ENCODE results near the gene TBX20. TPM values are rescaled to one million over a fixed set of nuclear protein-coding genes. Genes with fewer than 3 reads are reported as not detected.
"Not testable (repeated sequence)": the region's sequence is repeated elsewhere in the genome, so short reads cannot be mapped to it uniquely, and the experiment has no call there.

TBX20 gene
- total RNA-seq, 3 donors from 2014 or later (not counting 1 experiment from before 2014, with no cell fraction given): not detected

GRCh38 chr7:35216033-35216432 is 37.9 kb downstream of the TBX20 start:
- DNase-seq; H3K36me3 Mint-ChIP-seq; H3K4me3 ChIP-seq (ENCODE audit: low read length); ATAC-seq; H3K27ac Mint-ChIP-seq; H3K9me3 ChIP-seq (ENCODE audit: control insufficient read depth, insufficient read depth, low read length); H3K4me3 Mint-ChIP-seq; H3K9me3 Mint-ChIP-seq; H3K27me3 ChIP-seq (ENCODE audit: control insufficient read depth, insufficient read depth, low read length); intact Hi-C loops (cut with micrococcal nuclease); H3K36me3 ChIP-seq (ENCODE audit: control insufficient read depth, insufficient read depth, low read length); H3K4me1 Mint-ChIP-seq; H3K4me1 ChIP-seq (ENCODE audit: control insufficient read depth, insufficient read depth, low read length); H3K27ac ChIP-seq (ENCODE audit: low read length): not testable (repeated sequence)
- 71% methylated on average over 2 of the region's 3 CpGs for WGBS (ENCODE audit: insufficient coverage)
- peaks cover 12 to 35% of the 10 kb centered on the region in 2 donors for H3K27me3 Mint-ChIP-seq (ENCODE audit: low read depth in 2 of 2)

- DNase-seq; H3K4me3 ChIP-seq (ENCODE audit: low read length); H3K4me3 Mint-ChIP-seq; H3K27ac Mint-ChIP-seq; H3K36me3 Mint-ChIP-seq; ATAC-seq; H3K9me3 Mint-ChIP-seq; H3K4me1 Mint-ChIP-seq; H3K4me1 ChIP-seq (ENCODE audit: control insufficient read depth, insufficient read depth, low read length); H3K36me3 ChIP-seq (ENCODE audit: control insufficient read depth, insufficient read depth, low read length); H3K9me3 ChIP-seq (ENCODE audit: control insufficient read depth, insufficient read depth, low read length); H3K27ac ChIP-seq (ENCODE audit: low read length); intact Hi-C loops (cut with micrococcal nuclease); H3K27me3 ChIP-seq (ENCODE audit: control insufficient read depth, insufficient read depth, low read length): not testable (repeated sequence)
- no CpG with 5 or more reads among the region's 3 CpGs for WGBS (ENCODE audit: insufficient coverage)
- H3K27me3 Mint-ChIP-seq (ENCODE audit: low read depth in 2 of 2): peaks cover 11 to 26% of the 10 kb centered on the region in 2 donors
These were observed 38.8 kb downstream of the TBX20 start for GRCh38 chr7:35215063-35215462.

GRCh38 chr7:35206924-35207323 is 47.0 kb downstream of the TBX20 start:
- intact Hi-C loops (cut with micrococcal nuclease); H3K9me3 ChIP-seq (ENCODE audit: control insufficient read depth, insufficient read depth, low read length); H3K36me3 Mint-ChIP-seq; H3K4me1 ChIP-seq (ENCODE audit: control insufficient read depth, insufficient read depth, low read length); H3K27ac Mint-ChIP-seq; H3K27ac ChIP-seq (ENCODE audit: low read length); H3K27me3 Mint-ChIP-seq (ENCODE audit: low read depth in 2 of 2); H3K4me1 Mint-ChIP-seq; ATAC-seq; H3K36me3 ChIP-seq (ENCODE audit: control insufficient read depth, insufficient read depth, low read length); DNase-seq; H3K4me3 Mint-ChIP-seq; H3K4me3 ChIP-seq (ENCODE audit: low read length); H3K27me3 ChIP-seq (ENCODE audit: control insufficient read depth, insufficient read depth, low read length); H3K9me3 Mint-ChIP-seq: not testable (repeated sequence)

- WGBS (ENCODE audit: insufficient coverage): no CpG with 5 or more reads among the region's 1 CpG
- H3K36me3 Mint-ChIP-seq; intact Hi-C loops (cut with micrococcal nuclease); DNase-seq; H3K27ac ChIP-seq (ENCODE audit: low read length); ATAC-seq; H3K27me3 ChIP-seq (ENCODE audit: control insufficient read depth, insufficient read depth, low read length); H3K4me1 Mint-ChIP-seq; H3K36me3 ChIP-seq (ENCODE audit: control insufficient read depth, insufficient read depth, low read length); H3K4me1 ChIP-seq (ENCODE audit: control insufficient read depth, insufficient read depth, low read length); H3K4me3 ChIP-seq (ENCODE audit: low read length); H3K27ac Mint-ChIP-seq; H3K4me3 Mint-ChIP-seq; H3K9me3 ChIP-seq (ENCODE audit: control insufficient read depth, insufficient read depth, low read length); H3K9me3 Mint-ChIP-seq; H3K27me3 Mint-ChIP-seq (ENCODE audit: low read depth in 2 of 2): not testable (repeated sequence)
These were observed 49.0 kb downstream of the TBX20 start for GRCh38 chr7:35204850-35205249.

DNA sequence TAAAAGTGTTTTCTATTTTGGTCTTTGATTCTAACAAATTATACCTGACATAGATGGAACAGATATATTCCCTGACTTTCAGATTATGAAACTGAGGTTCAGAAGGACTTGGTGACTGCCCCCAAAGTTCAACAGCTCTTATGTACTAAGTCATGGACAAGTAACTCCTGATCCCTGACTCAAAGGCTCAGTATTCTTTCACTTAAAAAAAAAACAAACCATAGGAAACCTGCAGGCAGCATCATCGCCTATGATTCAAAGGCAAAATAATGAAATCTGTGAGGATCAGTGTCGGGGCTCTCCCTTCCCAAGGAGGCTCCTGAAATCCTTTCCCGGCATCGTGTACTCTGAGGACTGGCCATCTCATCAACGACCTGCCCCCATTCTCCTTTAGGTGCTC is 49.9 kb downstream of the TBX20 start:
- not testable (repeated sequence) for H3K27me3 Mint-ChIP-seq (ENCODE audit: low read depth in 2 of 2); H3K4me1 ChIP-seq (ENCODE audit: control insufficient read depth, insufficient read depth, low read length)
- 87% methylated on average over 2 of the region's 5 CpGs for WGBS (ENCODE audit: insufficient coverage)

GRCh38 chr7:35202353-35202752 is 51.5 kb downstream of the TBX20 start:
- ATAC-seq; intact Hi-C loops (cut with micrococcal nuclease); H3K27ac Mint-ChIP-seq; H3K4me1 ChIP-seq (ENCODE audit: control insufficient read depth, insufficient read depth, low read length); H3K36me3 Mint-ChIP-seq; H3K27me3 ChIP-seq (ENCODE audit: control insufficient read depth, insufficient read depth, low read length); H3K36me3 ChIP-seq (ENCODE audit: control insufficient read depth, insufficient read depth, low read length); H3K9me3 Mint-ChIP-seq; H3K4me3 ChIP-seq (ENCODE audit: low read length); H3K27me3 Mint-ChIP-seq (ENCODE audit: low read depth in 2 of 2); DNase-seq; H3K4me1 Mint-ChIP-seq; H3K4me3 Mint-ChIP-seq; H3K27ac ChIP-seq (ENCODE audit: low read length); H3K9me3 ChIP-seq (ENCODE audit: control insufficient read depth, insufficient read depth, low read length): not testable (repeated sequence)
- 94% methylated on average over 5 of the region's 6 CpGs for WGBS (ENCODE audit: insufficient coverage)

More for the DNA sequence above, 49.9 kb downstream of the TBX20 start:
- H3K27me3 ChIP-seq (ENCODE audit: control insufficient read depth, insufficient read depth, low read length); H3K4me1 Mint-ChIP-seq; H3K4me3 Mint-ChIP-seq; H3K9me3 ChIP-seq (ENCODE audit: control insufficient read depth, insufficient read depth, low read length); intact Hi-C loops (cut with micrococcal nuclease); H3K27ac Mint-ChIP-seq; H3K9me3 Mint-ChIP-seq; H3K4me3 ChIP-seq (ENCODE audit: low read length); ATAC-seq; DNase-seq; H3K36me3 ChIP-seq (ENCODE audit: control insufficient read depth, insufficient read depth, low read length); H3K27ac ChIP-seq (ENCODE audit: low read length); H3K36me3 Mint-ChIP-seq: not testable (repeated sequence)

DNA sequence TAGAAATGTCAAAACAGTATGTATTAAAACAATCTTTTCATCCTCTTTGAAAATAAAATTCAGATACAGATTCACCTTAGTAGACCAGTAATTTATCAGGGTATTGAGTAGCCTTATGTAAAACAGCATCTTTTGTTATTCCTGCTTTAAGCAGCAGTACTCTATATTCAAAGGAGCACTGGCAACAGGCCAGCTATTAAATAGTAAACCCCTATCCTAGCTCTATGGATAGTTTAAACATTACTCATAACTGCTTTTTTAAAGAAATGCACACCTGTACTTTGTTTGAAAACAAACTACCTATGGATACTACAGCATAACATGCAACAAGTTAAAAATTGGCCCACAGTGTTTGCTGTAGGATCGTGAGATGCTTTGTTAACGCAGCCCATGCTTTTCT is 53.7 kb downstream of the TBX20 start:
- H3K27ac Mint-ChIP-seq; H3K36me3 ChIP-seq (ENCODE audit: control insufficient read depth, insufficient read depth, low read length); H3K27ac ChIP-seq (ENCODE audit: low read length); H3K27me3 ChIP-seq (ENCODE audit: control insufficient read depth, insufficient read depth, low read length); H3K4me3 ChIP-seq (ENCODE audit: low read length); H3K9me3 Mint-ChIP-seq; intact Hi-C loops (cut with micrococcal nuclease); H3K36me3 Mint-ChIP-seq; DNase-seq; H3K4me3 Mint-ChIP-seq; ATAC-seq; H3K9me3 ChIP-seq (ENCODE audit: control insufficient read depth, insufficient read depth, low read length); H3K4me1 Mint-ChIP-seq; H3K4me1 ChIP-seq (ENCODE audit: control insufficient read depth, insufficient read depth, low read length): not testable (repeated sequence)
- 100% methylated on average over 1 of the region's 2 CpGs for WGBS (ENCODE audit: insufficient coverage)
- H3K27me3 Mint-ChIP-seq (ENCODE audit: low read depth in 2 of 2): peaks cover 10 to 18% of the 10 kb centered on the region in 2 donors

DNA sequence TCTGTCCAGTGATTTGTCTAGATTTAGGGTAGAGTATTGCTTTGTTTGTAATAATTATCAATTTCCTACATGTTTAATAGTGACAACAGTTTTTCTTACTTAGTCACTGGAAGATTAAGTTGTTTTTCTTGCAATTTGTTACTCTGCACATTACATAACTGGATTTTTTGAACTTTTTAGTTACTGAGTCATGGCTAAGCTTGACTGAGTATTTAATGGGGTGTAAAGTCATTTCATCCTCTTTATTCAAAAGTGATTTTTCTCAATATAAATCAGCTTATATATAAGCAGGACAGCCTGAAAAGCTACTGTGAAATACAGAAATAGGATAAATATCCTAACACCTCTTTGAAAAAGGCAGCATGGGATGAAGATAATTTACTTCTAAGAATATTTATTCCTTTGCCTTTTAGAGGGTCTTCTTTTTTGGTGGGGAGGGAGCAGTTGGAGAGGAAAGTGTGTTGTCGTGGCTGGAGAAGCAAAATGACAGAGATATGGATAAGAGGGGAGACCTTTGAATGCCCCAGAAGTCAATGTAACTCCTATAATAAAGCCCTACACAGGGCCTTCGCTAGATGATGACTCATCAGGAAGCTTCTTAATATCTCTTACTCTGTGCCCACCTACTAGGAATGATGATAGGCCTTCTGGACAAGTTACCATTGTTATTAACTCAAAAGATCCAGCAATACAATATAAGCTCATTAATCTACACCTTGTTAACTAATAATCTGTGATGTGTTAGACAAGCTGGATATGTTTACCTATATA is 55.3 kb downstream of the TBX20 start:
- H3K27ac ChIP-seq (ENCODE audit: low read length); H3K4me1 Mint-ChIP-seq; H3K4me3 ChIP-seq (ENCODE audit: low read length); ATAC-seq; H3K36me3 ChIP-seq (ENCODE audit: control insufficient read depth, insufficient read depth, low read length); H3K27ac Mint-ChIP-seq; DNase-seq; H3K36me3 Mint-ChIP-seq; H3K9me3 ChIP-seq (ENCODE audit: control insufficient read depth, insufficient read depth, low read length); H3K4me1 ChIP-seq (ENCODE audit: control insufficient read depth, insufficient read depth, low read length); H3K9me3 Mint-ChIP-seq; intact Hi-C loops (cut with micrococcal nuclease); H3K27me3 ChIP-seq (ENCODE audit: control insufficient read depth, insufficient read depth, low read length); H3K4me3 Mint-ChIP-seq: not testable (repeated sequence)
- WGBS (ENCODE audit: insufficient coverage): 57% methylated on average over 1 of the region's 2 CpGs
- peaks cover 16 to 31% of the 10 kb centered on the region in 2 donors for H3K27me3 Mint-ChIP-seq (ENCODE audit: low read depth in 2 of 2)
